Embryonic facial prominence (tissue), 1 donor: ENCODE measurements around the gene PDK2.

Experiments used
- DNase-seq: peaks from one replicate; pipeline ENCODE4 v3.0.0-alpha.2; 2016; ENCODE audit errors: extremely low spot score

Gene PDK2

DNA sequence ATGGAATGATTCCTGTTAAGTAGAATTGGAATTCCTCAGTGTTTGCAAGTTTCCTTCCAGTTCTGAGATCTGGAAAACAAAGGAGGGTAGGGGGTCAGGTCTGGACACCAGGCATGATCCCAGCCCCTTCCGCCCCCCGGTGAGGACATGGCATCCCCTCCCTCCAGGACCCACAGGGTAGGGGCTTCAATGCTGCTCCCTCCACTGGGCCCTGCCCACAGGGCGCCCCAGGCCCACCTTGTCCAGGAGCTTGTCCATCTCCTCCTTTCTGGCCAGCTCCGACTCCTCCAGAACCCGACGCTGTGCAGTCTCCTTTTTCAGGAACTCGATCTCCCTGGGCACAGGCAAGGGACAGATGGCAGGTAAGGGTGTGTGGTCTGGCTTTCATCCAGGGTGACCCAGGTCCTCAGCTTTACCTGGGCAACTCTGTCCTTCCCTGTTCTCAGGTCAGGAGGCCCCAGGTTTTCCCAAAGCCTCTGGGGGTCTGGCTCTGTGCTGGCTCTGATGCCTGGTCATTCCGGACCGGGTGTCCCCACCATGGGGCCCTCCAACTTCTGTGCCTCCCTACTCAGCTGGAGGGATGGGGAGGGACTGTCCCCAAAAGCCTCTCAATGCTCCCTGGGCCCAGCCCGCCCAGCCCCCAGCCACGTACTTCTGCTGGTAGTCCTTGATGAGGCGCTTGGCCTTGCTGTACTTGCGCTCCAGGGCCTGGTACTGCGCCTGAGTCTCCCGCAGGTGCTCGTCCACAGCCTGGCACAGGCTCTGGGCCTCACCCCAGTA is 40.4 kb downstream of the PDK2 start:
- DNase-seq = no peak

- no peak for DNase-seq
Observed at GRCh38 chr17:50136096-50136687, 41.0 kb downstream of the PDK2 start.

DNA sequence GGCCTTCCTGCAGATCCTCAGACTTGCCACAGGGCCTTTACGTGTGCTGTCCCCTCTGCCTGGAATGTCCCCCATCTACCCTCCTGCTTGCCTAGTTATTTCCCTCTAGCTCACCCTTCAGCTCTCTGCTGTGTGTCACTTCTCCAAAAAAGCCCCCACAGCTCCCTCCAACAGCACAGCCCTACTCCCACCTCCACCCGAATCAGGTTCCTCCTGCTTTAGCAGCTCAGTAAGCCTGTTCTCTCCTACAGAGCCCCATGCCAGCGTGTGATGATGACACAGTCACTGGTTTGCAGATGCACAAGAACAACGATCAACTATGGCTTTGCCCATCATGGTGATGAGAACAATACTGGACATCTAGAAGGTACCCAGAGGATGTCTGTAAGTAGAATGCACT is 41.9 kb downstream of the PDK2 start:
- no peak for DNase-seq

DNA sequence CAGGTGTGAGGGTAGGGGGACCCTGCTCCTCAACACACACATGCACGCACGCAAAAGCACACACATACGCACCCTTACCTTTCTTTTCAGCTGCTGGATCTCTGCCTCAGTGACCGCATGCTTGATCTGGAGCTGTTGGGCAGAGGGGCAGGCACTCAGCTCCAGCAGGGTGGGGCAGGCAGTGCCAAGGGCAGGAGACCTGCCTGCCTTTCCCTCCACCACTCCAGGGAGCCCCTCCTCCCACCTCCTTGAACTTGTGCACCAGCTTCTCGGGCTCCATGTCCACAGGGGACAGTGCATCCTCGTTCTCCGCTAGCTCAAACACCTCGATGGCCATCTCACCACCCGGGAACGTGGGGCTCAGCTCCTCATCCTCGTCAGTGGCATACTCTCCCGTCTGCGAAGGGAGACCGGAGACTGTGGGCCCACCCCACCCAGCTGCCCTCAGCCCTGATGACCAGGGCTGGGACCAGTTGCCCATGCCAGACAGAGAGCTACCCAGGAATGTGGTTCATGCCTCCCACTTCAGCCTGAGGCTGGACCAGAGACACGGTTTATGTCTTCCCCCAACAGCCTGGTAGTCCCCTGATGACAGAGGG is 44.1 kb downstream of the PDK2 start:
- no peak for DNase-seq

GRCh38 chr17:50139950-50140885 is 45.1 kb downstream of the PDK2 start:
- no peak for DNase-seq

DNA sequence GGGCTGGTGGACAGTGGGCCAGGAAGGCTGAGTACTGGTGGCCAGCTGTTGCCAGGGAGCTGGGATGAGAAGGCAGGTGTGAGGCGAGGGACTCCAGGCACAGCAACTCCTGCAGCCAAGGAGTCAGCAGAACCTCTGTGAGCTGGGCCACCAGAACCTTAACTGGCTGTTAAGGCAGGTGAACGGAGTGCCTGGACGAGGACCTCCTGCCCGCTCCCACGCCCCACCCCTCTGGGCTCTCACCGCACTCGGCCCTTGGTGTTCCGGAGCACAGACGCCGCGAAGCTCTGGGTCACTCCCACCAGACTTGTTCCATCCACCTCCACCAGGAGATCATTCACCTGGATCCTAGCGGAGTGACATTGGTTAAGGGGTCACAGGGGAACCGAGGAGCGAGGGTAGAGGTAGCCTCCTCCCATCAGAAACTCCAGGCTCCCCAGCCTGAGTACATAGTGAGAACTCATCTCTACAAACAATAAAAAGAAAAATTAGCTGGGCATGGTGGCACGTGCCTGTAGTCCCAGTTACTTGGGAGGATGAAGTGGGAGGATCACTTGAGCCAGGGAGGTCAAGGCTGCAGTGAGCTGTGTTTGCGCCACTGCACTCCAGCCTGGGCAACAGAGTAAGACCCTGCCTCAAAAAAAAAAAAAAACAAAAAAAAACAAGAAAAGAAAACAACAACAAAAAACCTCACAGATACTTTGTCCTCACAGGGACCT is 46.0 kb downstream of the PDK2 start:
- DNase-seq = no peak

GRCh38 chr17:50141745-50142110 is 46.6 kb downstream of the PDK2 start:
- no peak for DNase-seq

GRCh38 chr17:50143461-50144176 is 48.5 kb downstream of the PDK2 start:
- no peak for DNase-seq

DNA sequence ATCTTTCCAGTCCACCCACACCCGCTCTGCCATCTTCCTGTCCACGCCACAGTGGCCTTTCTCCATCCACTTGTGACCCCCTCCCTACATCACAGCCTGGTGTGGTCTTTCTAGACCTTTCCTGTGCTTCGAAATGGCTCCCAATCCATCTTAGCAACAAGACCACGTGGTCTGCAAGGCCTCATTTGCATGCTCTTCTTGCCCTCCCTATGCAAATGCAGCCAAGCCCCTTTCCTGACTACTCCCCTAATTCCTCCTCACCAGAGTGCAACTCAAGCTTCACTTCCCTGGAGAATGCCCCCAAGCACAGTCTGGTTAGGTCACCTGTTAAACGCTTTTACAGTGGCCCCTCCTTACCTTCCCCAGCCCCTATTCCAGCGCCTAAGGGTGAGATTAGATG is 49.2 kb downstream of the PDK2 start:
- DNase-seq = no peak

DNA sequence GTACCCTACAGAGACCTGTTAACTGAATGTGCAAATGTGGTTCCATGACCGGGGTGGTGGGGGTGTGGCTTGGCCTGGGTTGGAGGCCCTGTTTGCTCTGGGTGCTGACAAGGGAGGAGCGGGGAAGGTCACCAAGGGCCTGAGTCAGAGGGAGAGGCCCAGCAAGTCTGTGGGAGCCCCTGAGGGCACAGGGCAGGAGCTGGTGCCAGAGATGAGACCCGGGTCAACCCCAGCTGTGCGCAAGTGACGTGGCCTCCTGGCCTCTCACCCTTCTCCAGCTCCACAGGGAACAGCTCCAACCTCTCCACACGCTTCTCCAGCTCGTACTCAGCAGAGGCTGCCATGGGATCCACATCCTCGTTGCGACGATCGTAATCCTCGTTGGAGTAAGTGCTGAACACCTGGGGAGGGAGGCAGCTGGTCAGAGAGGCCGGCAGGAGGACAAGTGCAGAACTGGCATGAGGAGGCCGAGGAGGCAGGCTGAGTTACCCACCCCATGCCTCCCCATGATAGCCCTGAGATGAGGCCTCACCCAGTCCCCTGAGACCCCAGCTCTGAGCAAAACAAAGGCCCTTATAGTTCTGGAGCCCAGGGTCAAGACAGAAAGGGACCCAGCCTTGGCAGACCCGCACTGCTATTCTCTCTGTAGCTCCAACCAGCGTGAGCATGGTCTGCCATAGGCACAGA is 49.8 kb downstream of the PDK2 start:
- DNase-seq = no peak

GRCh38 chr17:50145532-50146229 is 50.5 kb downstream of the PDK2 start:
- no peak for DNase-seq

DNA sequence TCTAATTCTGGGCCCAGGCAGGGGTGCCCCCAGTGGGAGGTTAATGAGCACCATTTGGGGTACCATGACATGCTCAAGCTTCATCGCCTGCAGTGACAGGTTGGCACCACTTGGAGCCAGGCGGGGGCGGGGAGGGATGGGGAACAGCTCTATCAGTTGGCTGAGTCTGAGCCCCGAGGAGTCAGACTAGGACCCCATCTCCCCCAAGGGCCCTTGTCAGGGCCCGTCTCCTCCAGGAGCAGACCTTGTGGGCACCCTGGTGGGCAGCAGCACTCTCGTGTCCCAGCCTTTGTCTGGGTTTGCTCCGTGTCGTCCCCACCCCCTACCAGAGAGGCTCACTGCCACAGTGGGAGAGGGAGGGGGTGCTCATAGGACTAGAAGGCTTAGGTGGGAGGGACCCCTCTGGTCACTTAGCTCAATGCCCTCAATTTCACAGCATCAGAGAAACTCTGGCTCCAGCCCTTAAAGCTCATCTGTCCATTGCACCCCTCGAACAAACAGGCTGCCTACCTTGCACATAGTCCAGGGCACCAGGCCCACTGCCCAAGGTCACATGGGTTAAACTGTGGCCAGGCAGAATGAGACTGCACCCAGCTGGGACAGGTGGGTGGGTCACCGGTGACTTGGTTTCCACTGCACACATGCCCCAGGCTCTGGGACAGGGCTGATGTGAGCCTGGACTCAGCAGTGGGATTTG is 51.2 kb downstream of the PDK2 start:
- no peak for DNase-seq

DNA sequence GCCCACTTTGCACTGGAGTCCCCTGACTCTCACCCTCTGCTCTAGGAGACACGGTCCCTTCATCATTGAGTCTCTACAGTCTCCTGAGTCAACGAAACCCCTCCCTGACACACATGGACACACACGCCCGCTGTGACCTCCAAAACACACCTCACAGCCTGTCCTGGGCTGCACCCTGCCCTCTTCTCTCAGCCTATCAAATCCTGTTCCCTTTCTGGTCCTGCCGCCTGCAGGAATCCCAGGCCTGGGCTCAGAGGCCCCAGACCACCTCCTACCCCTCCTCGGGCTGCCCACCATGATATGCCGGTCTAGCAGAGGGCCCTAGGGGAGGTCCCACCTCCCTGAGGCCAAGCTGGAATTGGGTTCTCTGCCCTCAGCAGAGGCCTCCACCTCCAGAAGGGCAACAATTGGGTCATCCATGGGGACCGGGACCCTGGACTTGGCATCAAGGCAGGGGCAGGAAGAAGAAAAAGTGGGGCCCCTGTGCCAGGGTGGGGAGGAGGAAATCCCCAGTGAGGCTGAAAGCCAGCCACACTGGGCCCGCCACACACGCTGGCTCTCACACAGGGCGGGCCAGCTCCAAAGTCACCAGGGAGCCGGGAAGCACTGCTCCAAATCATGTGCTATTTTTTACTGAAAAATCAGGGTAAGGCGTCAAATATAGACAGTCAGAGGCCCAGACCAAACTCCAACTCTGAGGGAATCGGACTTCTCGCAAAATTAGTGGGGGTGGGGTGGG is 51.9 kb downstream of the PDK2 start:
- no peak for DNase-seq

GRCh38 chr17:50147841-50148225 is 52.7 kb downstream of the PDK2 start:
- DNase-seq = no peak

- no peak for DNase-seq
Observed at GRCh38 chr17:50148226-50149090, 53.3 kb downstream of the PDK2 start.

DNA sequence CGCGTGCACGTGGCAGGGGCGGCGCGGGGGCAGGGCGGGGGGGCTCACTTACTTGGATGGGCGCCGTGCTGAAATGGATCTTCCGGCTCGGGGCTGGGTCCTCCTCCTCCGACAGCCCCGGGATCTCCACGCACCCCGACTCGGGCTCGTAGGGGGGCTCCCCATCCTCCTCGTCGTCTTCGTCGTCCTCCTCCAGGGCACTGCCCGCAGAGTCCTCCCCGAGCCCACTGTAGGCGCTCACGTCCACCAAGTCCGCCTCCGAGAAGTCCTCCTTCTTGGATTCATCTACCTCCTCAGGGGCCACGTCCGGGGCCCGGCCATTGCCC is 53.9 kb downstream of the PDK2 start:
- DNase-seq = no peak
